KMS-11 (cell line): ENCODE data around the gene MITF.

Source experiments
- H2AFZ ChIP-seq: fragments of 200-600 bp; sonication (generic); 2 replicates; pipeline ENCODE4 v1.6.1; 2016; ENCODE audit warnings: antibody characterized with exemption, mixed run types, low read depth
- H3K27ac ChIP-seq: fragments of 200-600 bp; sonication (generic); 2 replicates; pipeline ENCODE4 v1.6.1; 2016; ENCODE audit warnings: mild to moderate bottlenecking, mixed run types
- H3K27me3 ChIP-seq: fragments of 200-600 bp; sonication (generic); 2 replicates; pipeline ENCODE4 v1.6.1; 2017; ENCODE audit warnings: mild to moderate bottlenecking, low read depth, mixed run types, moderate library complexity; ENCODE audit not compliant: insufficient read depth
- H3K36me3 ChIP-seq: fragments of 200-600 bp; sonication (generic); 2 replicates; pipeline ENCODE4 v1.6.1; 2017; ENCODE audit warnings: mild to moderate bottlenecking, mixed run types; ENCODE audit not compliant: insufficient read depth
- H3K4me1 ChIP-seq: fragments of 200-600 bp; sonication (generic); 2 replicates; pipeline ENCODE4 v1.6.1; 2016; ENCODE audit warnings: mild to moderate bottlenecking, low read depth, mixed run types; ENCODE audit not compliant: poor library complexity, severe bottlenecking
- H3K4me2 ChIP-seq: fragments of 200-600 bp; sonication (generic); 2 replicates; pipeline ENCODE4 v1.7.0; 2016; ENCODE audit warnings: mild to moderate bottlenecking, mixed run types
- H3K4me3 ChIP-seq: fragments of 200-600 bp; sonication (generic); IDR thresholded peaks from 2 replicates; pipeline ENCODE4 v1.6.1; 2017; ENCODE audit warnings: low read depth, low read length, mixed read lengths; ENCODE audit not compliant: insufficient read depth
- H3K79me2 ChIP-seq: fragments of 200-600 bp; sonication (generic); 2 replicates; pipeline ENCODE4 v1.6.1; 2016; ENCODE audit warnings: low read depth, mixed run types; ENCODE audit not compliant: insufficient read depth
- H3K9ac ChIP-seq: fragments of 200-600 bp; sonication (generic); 2 replicates; pipeline ENCODE4 v1.6.1; 2016; ENCODE audit warnings: mild to moderate bottlenecking, mixed run types
- H4K20me1 ChIP-seq: fragments of 200-600 bp; sonication (generic); 2 replicates; pipeline ENCODE4 v1.6.1; 2016; ENCODE audit warnings: mild to moderate bottlenecking, mixed run types; ENCODE audit not compliant: insufficient read depth
- CTCF ChIP-seq: fragments of 200-600 bp; sonication (generic); conservative IDR thresholded peaks from 2 replicates; pipeline ENCODE4 v1.6.1; 2017; ENCODE audit warnings: low read depth, mild to moderate bottlenecking, antibody characterized with exemption, low read length, moderate library complexity, mixed read lengths

Gene MITF

GRCh38 chr3:69741032-69741767, 1.9 kb downstream of the MITF start:
- no peaks in the 10 kb centered on the region for H3K27me3 ChIP-seq
- no peaks in the 10 kb centered on the region for H4K20me1 ChIP-seq
- H3K9ac ChIP-seq: no peak overlapping the region
- no peak overlapping the region for H3K4me2 ChIP-seq
- peaks cover 40% of the 10 kb centered on the region for H3K4me1 ChIP-seq
- H3K27ac ChIP-seq: no peak overlapping the region
- H3K36me3 ChIP-seq: no peaks in the 10 kb centered on the region
- H2AFZ ChIP-seq: no peak overlapping the region
- no peak for TF ChIP-seq CTCF
- no peak overlapping the region for H3K4me3 ChIP-seq
- no peaks in the 10 kb centered on the region; the same call in 1 of the 2 replicates for H3K79me2 ChIP-seq

DNA sequence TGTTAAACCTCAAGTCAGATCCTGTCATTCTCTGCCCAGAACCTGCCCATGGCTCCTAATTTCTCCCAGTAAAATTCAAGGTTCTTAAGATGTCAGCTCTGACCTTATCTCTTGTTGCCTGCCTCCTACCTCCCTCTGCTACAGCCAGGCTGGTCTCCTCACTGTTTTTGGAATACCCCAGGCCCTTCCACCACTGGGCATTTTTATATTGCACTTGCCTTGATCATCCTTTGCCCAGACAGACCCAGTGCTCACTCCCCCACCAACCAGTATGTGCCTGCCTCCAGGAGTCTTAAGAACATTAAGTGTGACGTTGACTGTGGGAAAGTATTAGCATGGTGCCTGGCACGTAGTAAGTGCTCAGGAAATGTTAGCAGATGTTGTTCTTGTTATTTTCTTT, 3.1 kb downstream of the MITF start:
- H3K36me3 ChIP-seq: no peaks in the 10 kb centered on the region
- no peak overlapping the region for H3K4me2 ChIP-seq
- peaks cover 52% of the 10 kb centered on the region for H3K4me1 ChIP-seq
- H3K4me3 ChIP-seq: no peak overlapping the region
- no peaks in the 10 kb centered on the region for H4K20me1 ChIP-seq
- no peaks in the 10 kb centered on the region for H3K27me3 ChIP-seq
- no peak overlapping the region for H2AFZ ChIP-seq
- H3K9ac ChIP-seq: no peak overlapping the region
- no peak overlapping the region for H3K27ac ChIP-seq
- no peak for TF ChIP-seq CTCF
- no peaks in the 10 kb centered on the region; the same call in 1 of the 2 replicates for H3K79me2 ChIP-seq

GRCh38 chr3:69743975-69744906, 5.0 kb downstream of the MITF start:
- Histone ChIP-seq H3K4me1 (peaks cover 70% of the 10 kb centered on the region), H3K27ac (peak overlapping the region; percentile 57), H3K4me3 (no peak overlapping the region), H3K36me3 (no peaks in the 10 kb centered on the region), H3K79me2 (no peaks in the 10 kb centered on the region; the same call in 1 of the 2 replicates), H3K4me2 (peak overlapping the region; percentile 73), H2AFZ (no peak overlapping the region), H3K27me3 (no peaks in the 10 kb centered on the region), H3K9ac (no peak overlapping the region), H4K20me1 (no peaks in the 10 kb centered on the region)
- TF ChIP-seq CTCF: no peak

- Histone ChIP-seq H3K9ac (peak overlapping the region; percentile 13; the same call in 1 of the 2 replicates), H3K36me3 (no peaks in the 10 kb centered on the region), H3K4me1 (peaks cover 79% of the 10 kb centered on the region), H3K4me3 (no peak overlapping the region), H3K4me2 (peak overlapping the region; percentile 73), H3K79me2 (no peaks in the 10 kb centered on the region; the same call in 1 of the 2 replicates), H4K20me1 (no peaks in the 10 kb centered on the region), H3K27me3 (no peaks in the 10 kb centered on the region), H2AFZ (no peak overlapping the region), H3K27ac (peak overlapping the region; percentile 57)
- TF ChIP-seq CTCF: no peak
Measured at GRCh38 chr3:69745505-69745904, 6.2 kb downstream of the MITF start.
